Activated naive CD8-positive, alpha-beta T cell treated with anti-CD3 and anti-CD28 coated beads, Interleukin-2, amount 50 U/mL, for 16 hours (primary cell): ENCODE data around the gene NEURL4.

Source experiments
- DNase-seq: peaks from one replicate; pipeline ENCODE4 v3.0.0-alpha.2; 2020; ENCODE audit warnings: low read depth, low spot score

NEURL4 gene

DNA sequence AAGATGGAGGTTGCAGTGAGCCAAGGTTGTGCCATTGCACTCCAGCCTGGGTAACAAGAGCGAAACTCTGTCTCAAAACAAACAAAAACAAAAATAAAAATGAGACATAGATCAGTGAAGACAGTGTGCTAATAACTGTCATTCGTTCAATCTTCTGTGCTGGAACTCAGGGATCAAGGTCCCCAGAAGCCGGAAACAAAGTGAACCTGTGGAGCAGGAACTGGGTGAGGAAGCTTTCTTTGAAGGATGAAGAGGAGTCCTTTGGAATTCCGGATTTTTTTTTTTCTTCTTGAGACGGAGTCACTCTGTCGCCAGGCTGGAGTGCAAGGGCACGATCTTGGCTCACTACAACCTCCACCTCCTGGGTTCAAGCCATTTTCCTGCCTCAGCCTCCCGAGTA is 49.7 kb downstream of the NEURL4 start:
- DNase-seq = no peak

- DNase-seq = no peak
Measured at GRCh38 chr17:7266784-7267183, 62.4 kb downstream of the NEURL4 start.
